Ureter (tissue), 1 donor: Measurements from ENCODE around the gene VIPR2. TPM values are rescaled to one million over a fixed set of nuclear protein-coding genes. Genes with fewer than 3 reads are reported as not detected.

Source experiments
- DNase-seq: peaks from one replicate; pipeline ENCODE4 v3.0.0-alpha.2; 2020; ENCODE audit warnings: low spot score
- total RNA-seq: library from RNA; stranded (reverse); gene quantifications from one replicate; pipeline ENCODE4 v1.2.4, GENCODE V29; 2023
- donor health status: DM: yes; HTN: yes; CAD: no.

The VIPR2 gene
- total RNA-seq, 1 donor from 2014 or later = 4.8 TPM

GRCh38 chr7:159047536-159047935 is 97.1 kb downstream of the VIPR2 start:
- no peak for DNase-seq

- no peak for DNase-seq
Measured at GRCh38 chr7:159046300-159046699, 98.4 kb downstream of the VIPR2 start.

GRCh38 chr7:159045839-159046238 is 98.8 kb downstream of the VIPR2 start:
- no peak for DNase-seq

GRCh38 chr7:159042581-159043101 is 102.0 kb downstream of the VIPR2 start:
- peak; percentile 38 for DNase-seq

- peak; percentile 34 for DNase-seq
Measured at GRCh38 chr7:159042103-159042502, 102.6 kb downstream of the VIPR2 start.

- DNase-seq = peak; percentile 34
Measured at GRCh38 chr7:159040912-159041711, 103.6 kb downstream of the VIPR2 start.

GRCh38 chr7:159040146-159040545 is 104.5 kb downstream of the VIPR2 start:
- peak; percentile 17 for DNase-seq

- no peak for DNase-seq
Measured at GRCh38 chr7:159039716-159040115, 105.0 kb downstream of the VIPR2 start.

- peak; percentile 33 for DNase-seq
Measured at GRCh38 chr7:159038066-159038465, 106.6 kb downstream of the VIPR2 start.

- peak; percentile 32 for DNase-seq
Measured at GRCh38 chr7:159036916-159037605, 107.6 kb downstream of the VIPR2 start.

- DNase-seq = peak; percentile 39
Measured at GRCh38 chr7:159035571-159036073, 109.0 kb downstream of the VIPR2 start.

GRCh38 chr7:159034988-159035387 is 109.7 kb downstream of the VIPR2 start:
- peak; percentile 19 for DNase-seq

GRCh38 chr7:159034394-159034793 is 110.3 kb downstream of the VIPR2 start:
- peak; percentile 20 for DNase-seq

GRCh38 chr7:159033956-159034355 is 110.7 kb downstream of the VIPR2 start:
- DNase-seq = peak; percentile 27

- no peak for DNase-seq
Measured at GRCh38 chr7:159033473-159033825, 111.2 kb downstream of the VIPR2 start.

GRCh38 chr7:159032753-159033472 is 111.8 kb downstream of the VIPR2 start:
- peak; percentile 25 for DNase-seq

GRCh38 chr7:159032322-159032721 is 112.3 kb downstream of the VIPR2 start:
- DNase-seq = peak; percentile 43

- peak; percentile 43 for DNase-seq
Measured at GRCh38 chr7:159031750-159032149, 112.9 kb downstream of the VIPR2 start.

- peak; percentile 51 for DNase-seq
Measured at GRCh38 chr7:159031135-159031701, 113.4 kb downstream of the VIPR2 start.

GRCh38 chr7:159030490-159031134 is 114.1 kb downstream of the VIPR2 start:
- peak; percentile 69 for DNase-seq
